GM23338 (cell line): ENCODE results near the gene ENTHD1. TPM values are rescaled to one million over a fixed set of nuclear protein-coding genes. Genes with fewer than 3 reads are reported as not detected.

ENCODE experiments used
- ATAC-seq: fragments of 200-7000 bp; cut with Tn5 transposase; 3 replicates; pipeline ENCODE4 v1.9.1; 2020
- DNase-seq: peaks from one replicate; pipeline ENCODE4 v3.0.0-alpha.2; 2015; ENCODE audit warnings: low spot score
- H2AFZ ChIP-seq: fragments of 200-600 bp; sonication (generic); 2 replicates; pipeline ENCODE4 v1.8.0; 2016; ENCODE audit warnings: antibody characterized with exemption, mild to moderate bottlenecking, moderate library complexity
- H3F3A ChIP-seq: fragments of 200-600 bp; sonication (generic); replicated peaks from 2 replicates; pipeline ENCODE4 v1.8.0; 2017; ENCODE audit warnings: antibody characterized with exemption, mixed run types, low read depth
- H3K27ac ChIP-seq: fragments of 200-600 bp; sonication (generic); 2 replicates; pipeline ENCODE4 v1.6.1; 2016; ENCODE audit warnings: low read depth
- H3K27me3 ChIP-seq: fragments of 200-600 bp; sonication (generic); 2 replicates; pipeline ENCODE4 v1.8.0; 2016; ENCODE audit warnings: mild to moderate bottlenecking, mixed run types, moderate library complexity; ENCODE audit not compliant: insufficient read depth
- H3K36me3 ChIP-seq: fragments of 200-600 bp; sonication (generic); 2 replicates; pipeline ENCODE4 v1.8.0; 2016; ENCODE audit warnings: mild to moderate bottlenecking; ENCODE audit not compliant: insufficient read depth
- H3K4me1 ChIP-seq: fragments of 200-600 bp; sonication (generic); 2 replicates; pipeline ENCODE4 v1.8.0; 2016; ENCODE audit warnings: mild to moderate bottlenecking, moderate library complexity; ENCODE audit not compliant: insufficient read depth
- H3K4me2 ChIP-seq: fragments of 200-600 bp; sonication (generic); 2 replicates; pipeline ENCODE4 v1.7.1; 2017; ENCODE audit warnings: mixed run types
- H3K4me3 ChIP-seq: fragments of 200-600 bp; sonication (generic); 2 replicates; pipeline ENCODE4 v1.6.1; 2016; ENCODE audit warnings: mixed run types
- H3K79me2 ChIP-seq: fragments of 200-600 bp; sonication (generic); replicated peaks from 2 replicates; pipeline ENCODE4 v1.8.0; 2017; ENCODE audit warnings: mild to moderate bottlenecking; ENCODE audit not compliant: insufficient read depth
- H3K9me2 ChIP-seq: fragments of 200-600 bp; sonication (generic); 2 replicates; pipeline ENCODE4 v1.8.0; 2017; ENCODE audit not compliant: insufficient read depth
- H4K20me1 ChIP-seq: fragments of 200-600 bp; sonication (generic); replicated peaks from 2 replicates; pipeline ENCODE4 v1.8.0; 2017; ENCODE audit warnings: mild to moderate bottlenecking; ENCODE audit not compliant: insufficient read depth
- H3K27ac Mint-ChIP-seq: 2 replicates; pipeline ENCODE4 v1.8.0; 2020; ENCODE audit warnings: inconsistent platforms, mild to moderate bottlenecking, moderate library complexity, mixed read lengths
- H3K27me3 Mint-ChIP-seq: 3 replicates; pipeline ENCODE4 v1.8.0; 2022; ENCODE audit warnings: low read depth, mild to moderate bottlenecking, moderate library complexity, mixed read lengths, inconsistent platforms; ENCODE audit not compliant: insufficient read depth, poor library complexity
- H3K36me3 Mint-ChIP-seq: 3 replicates; pipeline ENCODE4 v1.8.0; 2021; ENCODE audit warnings: low read depth, mild to moderate bottlenecking, inconsistent platforms, moderate library complexity, mixed read lengths
- H3K4me1 Mint-ChIP-seq: 3 replicates; pipeline ENCODE4 v1.8.0; 2020; ENCODE audit warnings: mild to moderate bottlenecking, inconsistent platforms, mixed read lengths
- H3K4me3 Mint-ChIP-seq: 3 replicates; pipeline ENCODE4 v1.8.0; 2021; ENCODE audit warnings: moderate library complexity, mild to moderate bottlenecking, inconsistent platforms, mixed read lengths
- H3K9me3 Mint-ChIP-seq: 3 replicates; pipeline ENCODE4 v1.8.0; 2020; ENCODE audit warnings: moderate library complexity, mild to moderate bottlenecking, inconsistent platforms, mixed read lengths
- CREB1 ChIP-seq: fragments of 250-450 bp; sonication (Bioruptor Pico); IDR thresholded peaks from 2 replicates; pipeline ENCODE4 v1.5.0; 2020; ENCODE audit warnings: low read depth, mild to moderate bottlenecking, moderate library complexity
- JUNB ChIP-seq: IDR thresholded peaks from one replicate; pipeline ENCODE4 v1.6.1; 2016; ENCODE audit warnings: antibody characterized with exemption; ENCODE audit not compliant: unreplicated experiment
- POLR2AphosphoS5 ChIP-seq: IDR thresholded peaks from 2 replicates; pipeline ENCODE4 v1.6.1; 2016; ENCODE audit warnings: antibody characterized with exemption, low read depth
- ZNF331 ChIP-seq: fragments of 250-450 bp; sonication (Bioruptor Pico); IDR thresholded peaks from 2 replicates; pipeline ENCODE4 v1.5.0; 2020; ENCODE audit warnings: low read depth, mild to moderate bottlenecking, moderate library complexity
- polyA plus RNA-seq: library from polyadenylated mRNA; unstranded; fragments of >200 nt; fragmentation: Nextera tagmentation; extraction: Ambion mirVana; gene quantifications from 2 replicates; pipeline ENCODE4 v1.2.1, GENCODE V29; 2016
- total RNA-seq: library from RNA; depleted of rRNA; stranded (reverse); fragments of >200 nt; shearing (Covaris generic); gene quantifications from 2 replicates; pipeline ENCODE4 v1.2.3, GENCODE V29; 2014
- TF ChIP-seq, protein P1 (sequence below): fragments of 250-450 bp; sonication (Bioruptor Pico); IDR thresholded peaks from 2 replicates; pipeline ENCODE4 v1.5.0; 2020; ENCODE audit warnings: mild to moderate bottlenecking, moderate library complexity

The ENTHD1 gene
- total and polyA plus RNA-seq, 2 experiments from 2014 or later = not detected

DNA sequence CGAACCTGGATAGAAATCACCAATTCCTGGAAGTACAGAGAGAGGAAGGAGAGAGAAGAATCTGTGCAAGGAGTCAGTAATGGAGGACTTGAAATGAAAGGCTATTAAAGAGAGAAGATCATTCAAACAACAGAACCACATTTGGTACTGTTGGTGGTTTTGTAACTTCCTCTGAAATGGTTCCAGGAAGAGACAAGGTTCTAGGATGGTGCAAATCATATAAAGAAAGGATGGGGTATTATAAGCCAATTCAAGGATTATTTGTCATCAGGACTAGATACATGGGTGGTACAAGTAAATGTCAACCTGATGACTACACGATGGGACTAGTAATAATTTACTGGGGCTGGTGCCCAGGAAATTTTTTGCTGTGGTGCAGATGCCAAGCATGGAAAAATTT is 37.7 kb upstream of the ENTHD1 start:
- H2AFZ ChIP-seq = no peak overlapping the region
- H3K9me2 ChIP-seq = no peaks in the 10 kb centered on the region
- Mint-ChIP-seq H3K9me3 (no peaks in the 10 kb centered on the region), H3K4me1 (peaks cover 44% of the 10 kb centered on the region), H3K36me3 (no peaks in the 10 kb centered on the region), H3K27ac (no peak overlapping the region), H3K27me3 (peaks cover 4% of the 10 kb centered on the region), H3K4me3 (no peak overlapping the region)
- H3F3A ChIP-seq = no peaks in the 10 kb centered on the region
- no peaks in the 10 kb centered on the region for H3K27me3 ChIP-seq
- no peaks in the 10 kb centered on the region for H3K36me3 ChIP-seq
- no peaks in the 10 kb centered on the region for H3K79me2 ChIP-seq
- H3K27ac ChIP-seq = no peak overlapping the region
- TF ChIP-seq CREB1 (CRISPR knock-in tag) (no peak), JUNB (no peak), ZNF331 (CRISPR knock-in tag) (no peak), POLR2AphosphoS5 (no peak)
- TF ChIP-seq, protein P1, sequence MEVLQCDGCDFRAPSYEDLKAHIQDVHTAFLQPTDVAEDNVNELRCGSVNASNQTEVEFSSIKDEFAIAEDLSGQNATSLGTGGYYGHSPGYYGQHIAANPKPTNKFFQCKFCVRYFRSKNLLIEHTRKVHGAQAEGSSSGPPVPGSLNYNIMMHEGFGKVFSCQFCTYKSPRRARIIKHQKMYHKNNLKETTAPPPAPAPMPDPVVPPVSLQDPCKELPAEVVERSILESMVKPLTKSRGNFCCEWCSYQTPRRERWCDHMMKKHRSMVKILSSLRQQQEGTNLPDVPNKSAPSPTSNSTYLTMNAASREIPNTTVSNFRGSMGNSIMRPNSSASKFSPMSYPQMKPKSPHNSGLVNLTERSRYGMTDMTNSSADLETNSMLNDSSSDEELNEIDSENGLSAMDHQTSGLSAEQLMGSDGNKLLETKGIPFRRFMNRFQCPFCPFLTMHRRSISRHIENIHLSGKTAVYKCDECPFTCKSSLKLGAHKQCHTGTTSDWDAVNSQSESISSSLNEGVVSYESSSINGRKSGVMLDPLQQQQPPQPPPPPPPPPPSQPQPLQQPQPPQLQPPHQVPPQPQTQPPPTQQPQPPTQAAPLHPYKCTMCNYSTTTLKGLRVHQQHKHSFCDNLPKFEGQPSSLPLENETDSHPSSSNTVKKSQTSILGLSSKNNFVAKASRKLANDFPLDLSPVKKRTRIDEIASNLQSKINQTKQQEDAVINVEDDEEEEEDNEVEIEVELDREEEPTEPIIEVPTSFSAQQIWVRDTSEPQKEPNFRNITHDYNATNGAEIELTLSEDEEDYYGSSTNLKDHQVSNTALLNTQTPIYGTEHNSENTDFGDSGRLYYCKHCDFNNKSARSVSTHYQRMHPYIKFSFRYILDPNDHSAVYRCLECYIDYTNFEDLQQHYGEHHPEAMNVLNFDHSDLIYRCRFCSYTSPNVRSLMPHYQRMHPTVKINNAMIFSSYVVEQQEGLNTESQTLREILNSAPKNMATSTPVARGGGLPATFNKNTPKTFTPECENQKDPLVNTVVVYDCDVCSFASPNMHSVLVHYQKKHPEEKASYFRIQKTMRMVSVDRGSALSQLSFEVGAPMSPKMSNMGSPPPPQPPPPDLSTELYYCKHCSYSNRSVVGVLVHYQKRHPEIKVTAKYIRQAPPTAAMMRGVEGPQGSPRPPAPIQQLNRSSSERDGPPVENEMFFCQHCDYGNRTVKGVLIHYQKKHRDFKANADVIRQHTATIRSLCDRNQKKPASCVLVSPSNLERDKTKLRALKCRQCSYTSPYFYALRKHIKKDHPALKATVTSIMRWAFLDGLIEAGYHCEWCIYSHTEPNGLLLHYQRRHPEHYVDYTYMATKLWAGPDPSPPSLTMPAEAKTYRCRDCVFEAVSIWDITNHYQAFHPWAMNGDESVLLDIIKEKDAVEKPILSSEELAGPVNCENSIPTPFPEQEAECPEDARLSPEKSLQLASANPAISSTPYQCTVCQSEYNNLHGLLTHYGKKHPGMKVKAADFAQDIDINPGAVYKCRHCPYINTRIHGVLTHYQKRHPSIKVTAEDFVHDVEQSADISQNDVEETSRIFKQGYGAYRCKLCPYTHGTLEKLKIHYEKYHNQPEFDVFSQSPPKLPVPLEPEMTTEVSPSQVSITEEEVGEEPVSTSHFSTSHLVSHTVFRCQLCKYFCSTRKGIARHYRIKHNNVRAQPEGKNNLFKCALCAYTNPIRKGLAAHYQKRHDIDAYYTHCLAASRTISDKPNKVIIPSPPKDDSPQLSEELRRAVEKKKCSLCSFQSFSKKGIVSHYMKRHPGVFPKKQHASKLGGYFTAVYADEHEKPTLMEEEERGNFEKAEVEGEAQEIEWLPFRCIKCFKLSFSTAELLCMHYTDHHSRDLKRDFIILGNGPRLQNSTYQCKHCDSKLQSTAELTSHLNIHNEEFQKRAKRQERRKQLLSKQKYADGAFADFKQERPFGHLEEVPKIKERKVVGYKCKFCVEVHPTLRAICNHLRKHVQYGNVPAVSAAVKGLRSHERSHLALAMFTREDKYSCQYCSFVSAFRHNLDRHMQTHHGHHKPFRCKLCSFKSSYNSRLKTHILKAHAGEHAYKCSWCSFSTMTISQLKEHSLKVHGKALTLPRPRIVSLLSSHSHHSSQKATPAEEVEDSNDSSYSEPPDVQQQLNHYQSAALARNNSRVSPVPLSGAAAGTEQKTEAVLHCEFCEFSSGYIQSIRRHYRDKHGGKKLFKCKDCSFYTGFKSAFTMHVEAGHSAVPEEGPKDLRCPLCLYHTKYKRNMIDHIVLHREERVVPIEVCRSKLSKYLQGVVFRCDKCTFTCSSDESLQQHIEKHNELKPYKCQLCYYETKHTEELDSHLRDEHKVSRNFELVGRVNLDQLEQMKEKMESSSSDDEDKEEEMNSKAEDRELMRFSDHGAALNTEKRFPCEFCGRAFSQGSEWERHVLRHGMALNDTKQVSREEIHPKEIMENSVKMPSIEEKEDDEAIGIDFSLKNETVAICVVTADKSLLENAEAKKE = no peak
- H3K4me3 ChIP-seq = no peak overlapping the region
- no peak overlapping the region for H3K4me2 ChIP-seq
- ATAC-seq (no peak), DNase-seq (no peak)
- peaks cover 26% of the 10 kb centered on the region for H3K4me1 ChIP-seq
- H4K20me1 ChIP-seq = no peaks in the 10 kb centered on the region
